Renal pelvis (tissue), 4 donors: ENCODE data around the gene PDZD2. TPM values are rescaled to one million over a fixed set of nuclear protein-coding genes. Genes with fewer than 3 reads are reported as not detected.

Source experiments
- DNase-seq: peaks from one replicate; pipeline ENCODE4 v3.0.0-alpha.2; 2013
- polyA plus RNA-seq, 3 donors: library from polyadenylated mRNA; unstranded; fragments of 120-200 nt; gene quantifications; one replicate each; pipeline ENCODE4 v1.2.1, GENCODE V29; 2013; ENCODE audit not compliant: insufficient read length in 3 of 3

Gene PDZD2
- polyA plus RNA-seq, 3 donors, result 16.3 to 21.4 (median 18.9) TPM

GRCh38 chr5:32138839-32139493 lies 500.0 kb downstream of the PDZD2 start:
- DNase-seq, result no peak

- DNase-seq, result no peak
Measured at GRCh38 chr5:32143617-32144377, 504.9 kb downstream of the PDZD2 start.

- DNase-seq, result no peak
Measured at GRCh38 chr5:32144378-32145207, 505.7 kb downstream of the PDZD2 start.

GRCh38 chr5:32145378-32145777 lies 506.4 kb downstream of the PDZD2 start:
- DNase-seq, result no peak

- no peak for DNase-seq
Measured at GRCh38 chr5:32147236-32147635, 508.3 kb downstream of the PDZD2 start.

GRCh38 chr5:32147959-32148358 lies 509.0 kb downstream of the PDZD2 start:
- no peak for DNase-seq

GRCh38 chr5:32150366-32150765 lies 511.4 kb downstream of the PDZD2 start:
- no peak for DNase-seq

GRCh38 chr5:32151198-32151597 lies 512.3 kb downstream of the PDZD2 start:
- no peak for DNase-seq

- DNase-seq, result no peak
Measured at GRCh38 chr5:32153723-32154122, 514.8 kb downstream of the PDZD2 start.

GRCh38 chr5:32155211-32155610 lies 516.3 kb downstream of the PDZD2 start:
- no peak for DNase-seq

- DNase-seq, result no peak
Measured at GRCh38 chr5:32156635-32157034, 517.7 kb downstream of the PDZD2 start.

GRCh38 chr5:32157078-32157477 lies 518.1 kb downstream of the PDZD2 start:
- no peak for DNase-seq

GRCh38 chr5:32158679-32158975 lies 519.7 kb downstream of the PDZD2 start:
- no peak for DNase-seq

- DNase-seq, result no peak
Measured at GRCh38 chr5:32159328-32160072, 520.6 kb downstream of the PDZD2 start.

- no peak for DNase-seq
Measured at GRCh38 chr5:32160228-32160627, 521.3 kb downstream of the PDZD2 start.

Other genes with a start within 250 kb of the PDZD2 start
- gene DROSHA, start 107.0 kb upstream of the PDZD2 start, polyA plus RNA-seq, result 10 to 100 TPM; 77.5 to 95.0 (median 85.5) TPM
- gene C5orf22, start 106.8 kb upstream of the PDZD2 start, polyA plus RNA-seq, result 10 to 100 TPM; 23.3 to 33.1 (median 31.8) TPM